ENCODE results near the gene C8A. TPM values are rescaled to one million over a fixed set of nuclear protein-coding genes. Genes with fewer than 3 reads are reported as not detected.

The C8A gene
- total and polyA plus RNA-seq, 4 donors, result 144 to 669 (median 275) TPM

GRCh38 chr1:56961426-56961825 is 106.8 kb downstream of the C8A start:
- peak; percentile 20 for TF ChIP-seq SP1 (IDR thresholded peaks at IDR 0.05)
- TF ChIP-seq RXRA (IDR thresholded peaks at IDR 0.05), result peak in 1 of 2 donors; percentile 44
- TF ChIP-seq YY1 (IDR thresholded peaks at IDR 0.05), result peak; percentile 45
- no peak for TF ChIP-seq TAF1 (conservative IDR thresholded peaks at IDR 0.05)
- TF ChIP-seq, protein P1, sequence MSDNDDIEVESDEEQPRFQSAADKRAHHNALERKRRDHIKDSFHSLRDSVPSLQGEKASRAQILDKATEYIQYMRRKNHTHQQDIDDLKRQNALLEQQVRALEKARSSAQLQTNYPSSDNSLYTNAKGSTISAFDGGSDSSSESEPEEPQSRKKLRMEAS (IDR thresholded peaks at IDR 0.05), result no peak
- peak in 1 of 2 donors; percentile 40 for TF ChIP-seq HNF4A (conservative IDR thresholded peaks at IDR 0.05)
- Histone ChIP-seq H3K4me1 (ENCODE audit: control insufficient read depth in 4 of 4, insufficient read depth in 4 of 4, low read length in 3 of 4) (peaks cover 3 to 64% (median 48%) of the 10 kb centered on the region in 4 donors), H3K4me3 (ENCODE audit: low read depth in 1 of 3, low read length in 3 of 3) (no peak overlapping the region), H3K27ac (ENCODE audit: low read depth in 1 of 2, low read length in 2 of 2) (peak overlapping the region; percentile 91 to 93), H3K9me3 (ENCODE audit: control insufficient read depth in 4 of 4, low read length in 3 of 4) (no peaks in the 10 kb centered on the region), H3K27me3 (ENCODE audit: control insufficient read depth in 4 of 4, insufficient read depth in 4 of 4, low read length in 3 of 4) (no peaks in the 10 kb centered on the region), H3K9ac (ENCODE audit: low read depth in 1 of 2, low read length in 2 of 2) (peak overlapping the region in 1 of 2 donors; percentile 5), H3K36me3 (ENCODE audit: control insufficient read depth in 4 of 4, insufficient read depth in 3 of 4, low read depth in 1 of 4, low read length in 3 of 4) (peaks cover 0 to 33% (median 24%) of the 10 kb centered on the region in 4 donors)
- WGBS, result 53% methylated on average over 10 of the region's 10 CpGs
- no peak for DNase-seq (ENCODE audit: low spot score)

GRCh38 chr1:56963667-56964066 is 109.1 kb downstream of the C8A start:
- H3K9me3 ChIP-seq (ENCODE audit: control insufficient read depth in 4 of 4, low read length in 3 of 4), result no peaks in the 10 kb centered on the region
- H3K4me3 ChIP-seq (ENCODE audit: low read depth in 1 of 3, low read length in 3 of 3), result peak overlapping the region; percentile 59 to 93 (median 90)
- H3K4me1 ChIP-seq (ENCODE audit: control insufficient read depth in 4 of 4, insufficient read depth in 4 of 4, low read length in 3 of 4), result peaks cover 3 to 57% (median 30%) of the 10 kb centered on the region in 4 donors
- peaks cover 0 to 18% (median 7%) of the 10 kb centered on the region in 4 donors for H3K36me3 ChIP-seq (ENCODE audit: control insufficient read depth in 4 of 4, insufficient read depth in 3 of 4, low read depth in 1 of 4, low read length in 3 of 4)
- no peak for DNase-seq (ENCODE audit: low spot score)
- peak overlapping the region; percentile 76 to 99 for H3K9ac ChIP-seq (ENCODE audit: low read depth in 1 of 2, low read length in 2 of 2)
- peak overlapping the region; percentile 91 to 93 for H3K27ac ChIP-seq (ENCODE audit: low read depth in 1 of 2, low read length in 2 of 2)
- TF ChIP-seq FOXA2 (IDR thresholded peaks at IDR 0.05), result no peak
- TF ChIP-seq, protein P2, sequence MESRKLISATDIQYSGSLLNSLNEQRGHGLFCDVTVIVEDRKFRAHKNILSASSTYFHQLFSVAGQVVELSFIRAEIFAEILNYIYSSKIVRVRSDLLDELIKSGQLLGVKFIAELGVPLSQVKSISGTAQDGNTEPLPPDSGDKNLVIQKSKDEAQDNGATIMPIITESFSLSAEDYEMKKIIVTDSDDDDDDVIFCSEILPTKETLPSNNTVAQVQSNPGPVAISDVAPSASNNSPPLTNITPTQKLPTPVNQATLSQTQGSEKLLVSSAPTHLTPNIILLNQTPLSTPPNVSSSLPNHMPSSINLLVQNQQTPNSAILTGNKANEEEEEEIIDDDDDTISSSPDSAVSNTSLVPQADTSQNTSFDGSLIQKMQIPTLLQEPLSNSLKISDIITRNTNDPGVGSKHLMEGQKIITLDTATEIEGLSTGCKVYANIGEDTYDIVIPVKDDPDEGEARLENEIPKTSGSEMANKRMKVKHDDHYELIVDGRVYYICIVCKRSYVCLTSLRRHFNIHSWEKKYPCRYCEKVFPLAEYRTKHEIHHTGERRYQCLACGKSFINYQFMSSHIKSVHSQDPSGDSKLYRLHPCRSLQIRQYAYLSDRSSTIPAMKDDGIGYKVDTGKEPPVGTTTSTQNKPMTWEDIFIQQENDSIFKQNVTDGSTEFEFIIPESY (IDR thresholded peaks at IDR 0.05), result peak; percentile 30
- TF ChIP-seq, protein P3, sequence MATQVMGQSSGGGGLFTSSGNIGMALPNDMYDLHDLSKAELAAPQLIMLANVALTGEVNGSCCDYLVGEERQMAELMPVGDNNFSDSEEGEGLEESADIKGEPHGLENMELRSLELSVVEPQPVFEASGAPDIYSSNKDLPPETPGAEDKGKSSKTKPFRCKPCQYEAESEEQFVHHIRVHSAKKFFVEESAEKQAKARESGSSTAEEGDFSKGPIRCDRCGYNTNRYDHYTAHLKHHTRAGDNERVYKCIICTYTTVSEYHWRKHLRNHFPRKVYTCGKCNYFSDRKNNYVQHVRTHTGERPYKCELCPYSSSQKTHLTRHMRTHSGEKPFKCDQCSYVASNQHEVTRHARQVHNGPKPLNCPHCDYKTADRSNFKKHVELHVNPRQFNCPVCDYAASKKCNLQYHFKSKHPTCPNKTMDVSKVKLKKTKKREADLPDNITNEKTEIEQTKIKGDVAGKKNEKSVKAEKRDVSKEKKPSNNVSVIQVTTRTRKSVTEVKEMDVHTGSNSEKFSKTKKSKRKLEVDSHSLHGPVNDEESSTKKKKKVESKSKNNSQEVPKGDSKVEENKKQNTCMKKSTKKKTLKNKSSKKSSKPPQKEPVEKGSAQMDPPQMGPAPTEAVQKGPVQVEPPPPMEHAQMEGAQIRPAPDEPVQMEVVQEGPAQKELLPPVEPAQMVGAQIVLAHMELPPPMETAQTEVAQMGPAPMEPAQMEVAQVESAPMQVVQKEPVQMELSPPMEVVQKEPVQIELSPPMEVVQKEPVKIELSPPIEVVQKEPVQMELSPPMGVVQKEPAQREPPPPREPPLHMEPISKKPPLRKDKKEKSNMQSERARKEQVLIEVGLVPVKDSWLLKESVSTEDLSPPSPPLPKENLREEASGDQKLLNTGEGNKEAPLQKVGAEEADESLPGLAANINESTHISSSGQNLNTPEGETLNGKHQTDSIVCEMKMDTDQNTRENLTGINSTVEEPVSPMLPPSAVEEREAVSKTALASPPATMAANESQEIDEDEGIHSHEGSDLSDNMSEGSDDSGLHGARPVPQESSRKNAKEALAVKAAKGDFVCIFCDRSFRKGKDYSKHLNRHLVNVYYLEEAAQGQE (IDR thresholded peaks at IDR 0.05), result peak; percentile 62
- TF ChIP-seq RXRA (IDR thresholded peaks at IDR 0.05), result peak; percentile 45 to 63
- TF ChIP-seq CTCF (IDR thresholded peaks at IDR 0.05; ENCODE audit: low read depth, low read length, missing input control), result no peak
- TF ChIP-seq, protein P1 (IDR thresholded peaks at IDR 0.05), result no peak
- TF ChIP-seq HNF4G (IDR thresholded peaks at IDR 0.05), result no peak
- no peak for TF ChIP-seq GABPA (IDR thresholded peaks at IDR 0.05 in 1 of 2, conservative IDR thresholded peaks at IDR 0.05 in 1 of 2)
- peak in 1 of 2 donors; percentile 41 for TF ChIP-seq JUND (IDR thresholded peaks at IDR 0.05)
- no peak for TF ChIP-seq EGR1 (IDR thresholded peaks at IDR 0.05; ENCODE audit: low read depth in 2 of 2)
- TF ChIP-seq RAD21 (IDR thresholded peaks at IDR 0.05), result peak; percentile 35 to 50
- no peak for TF ChIP-seq YY1 (IDR thresholded peaks at IDR 0.05)
- TF ChIP-seq ATF3 (IDR thresholded peaks at IDR 0.05), result peak; percentile 83
- peak; percentile 73 for TF ChIP-seq TAF1 (conservative IDR thresholded peaks at IDR 0.05)
- no peak for TF ChIP-seq NR2F2 (IDR thresholded peaks at IDR 0.05)
- no peak for TF ChIP-seq FOXA1 (IDR thresholded peaks at IDR 0.05)
- peak; percentile 53 for TF ChIP-seq SP1 (IDR thresholded peaks at IDR 0.05)
- peak; percentile 3 to 63 for TF ChIP-seq HNF4A (conservative IDR thresholded peaks at IDR 0.05)
- WGBS, result 39% methylated on average over 4 of the region's 4 CpGs
- no peaks in the 10 kb centered on the region for H3K27me3 ChIP-seq (ENCODE audit: control insufficient read depth in 4 of 4, insufficient read depth in 4 of 4, low read length in 3 of 4)
